K562 (cell line): ENCODE measurements around the gene CEP131. TPM values are rescaled to one million over a fixed set of nuclear protein-coding genes. Genes with fewer than 3 reads are reported as not detected.
A peak's percentile ranks its signal among the peaks of the same experiment; 100 is the strongest.

Source experiments
- ATAC-seq: fragments of 200-7000 bp; cut with Tn5 transposase; 3 replicates; pipeline ENCODE4 v1.9.1; 2020; ENCODE audit warnings: moderate library complexity
- Bru-seq: library from RNA; stranded (reverse); fragments of 400-500 nt; gene quantifications from one replicate; lab custom pipeline; 2021; lab: Mats Ljungman, UMichigan
- BruChase-seq, 2 experiments: library from RNA; stranded (reverse); fragments of 400-500 nt; gene quantifications; one replicate each; lab custom pipeline; 2021; lab: Mats Ljungman, UMichigan
- BruUV-seq: library from RNA; stranded (reverse); fragments of 400-500 nt; replicated peaks from 2 replicates; lab custom pipeline; 2021; lab: Mats Ljungman, UMichigan
- CTCF ChIA-PET: fragments of 300-600 bp; formaldehyde crosslinking; extraction: SDS; loops from one replicate; lab custom pipeline; 2021; ENCODE audit warnings: low intra/inter-chr PET ratio; lab: Yijun Ruan, JAX
- POLR2A ChIA-PET: fragments of 300-600, 350-650 bp; sonication (Branson Sonifier 250); formaldehyde crosslinking; extraction: SDS; loops from one replicate; lab custom pipeline; 2021; ENCODE audit warnings: antibody characterized with exemption, inconsistent platforms; lab: Yijun Ruan, JAX
- DNase-seq, 4 experiments: peaks; one replicate each; pipeline versions ENCODE4 v3.0.0 to v3.0.0-alpha.2; 2011 to 2018; ENCODE audit warnings: low spot score in 3 of 4, mixed read lengths in 3 of 4; ENCODE audit errors: extremely low read depth in 1 of 4
- FAIRE-seq: peaks from 2 replicates; lab custom pipeline; 2011; peaks lifted over from hg19 to GRCh38; lab: Jason Lieb, UNC
- H2AFZ ChIP-seq: 2 replicates; pipeline ENCODE4 v1.6.0; 2011; ENCODE audit warnings: low read depth, low read length, control low read depth, inconsistent platforms
- H3K27ac ChIP-seq: fragments of 200-600 bp; 3 replicates; pipeline ENCODE4 v1.8.0; 2011; ENCODE audit warnings: low read depth, mild to moderate bottlenecking, control low read depth, inconsistent platforms, low read length, moderate library complexity, mixed read lengths; ENCODE audit errors: extremely low read depth
- H3K27me3 ChIP-seq, 2 experiments: fragments of 300-600 bp in 1 of 2; 2 replicates in 1 of 2; 3 replicates in 1 of 2; pipeline versions ENCODE4 v1.6.0 to v1.8.0; 2011; ENCODE audit warnings: inconsistent platforms in 2 of 2, low read length in 2 of 2, mild to moderate bottlenecking in 1 of 2, mixed read lengths in 1 of 2, moderate library complexity in 1 of 2; ENCODE audit not compliant: control insufficient read depth in 2 of 2, insufficient read depth in 2 of 2
- H3K36me3 ChIP-seq: fragments of 300-600 bp; 3 replicates; pipeline ENCODE4 v1.8.0; 2011; ENCODE audit warnings: mild to moderate bottlenecking, low read length, inconsistent platforms; ENCODE audit not compliant: control insufficient read depth, insufficient read depth
- H3K4me1 ChIP-seq, 2 experiments: fragments of 200-600 bp in 1 of 2; replicated peaks in 1 of 2; 2 replicates in 1 of 2; 3 replicates in 1 of 2; pipeline versions ENCODE4 v1.5.1 to v1.8.0; 2011; ENCODE audit warnings: inconsistent platforms in 2 of 2, low read length in 2 of 2, mild to moderate bottlenecking in 1 of 2, mixed read lengths in 1 of 2, moderate library complexity in 1 of 2; ENCODE audit not compliant: control insufficient read depth in 2 of 2, insufficient read depth in 2 of 2
- H3K4me2 ChIP-seq: 2 replicates; pipeline ENCODE4 v1.6.1; 2011; ENCODE audit warnings: low read length, control low read depth, inconsistent platforms, mixed read lengths; ENCODE audit not compliant: insufficient read depth
- H3K4me3 ChIP-seq: fragments of 200-600 bp; sonication (generic), shearing (Covaris generic); 2 replicates; pipeline ENCODE4 v1.5.1; 2016; ENCODE audit warnings: control low read depth, inconsistent platforms
- H3K79me2 ChIP-seq: fragments of 200-600 bp; 3 replicates; pipeline ENCODE4 v1.8.0; 2011; ENCODE audit warnings: low read length, inconsistent platforms; ENCODE audit not compliant: control insufficient read depth, insufficient read depth
- H3K9ac ChIP-seq, 2 experiments: 2 replicates each; pipeline versions ENCODE4 v1.6.0 to v1.6.1; 2011; ENCODE audit warnings: low read depth in 2 of 2, low read length in 2 of 2, control low read depth in 1 of 2, inconsistent platforms in 1 of 2, mild to moderate bottlenecking in 1 of 2, mixed read lengths in 1 of 2; ENCODE audit not compliant: insufficient read depth in 1 of 2
- H3K9me1 ChIP-seq: one replicate; pipeline ENCODE4 v1.6.0; 2011; ENCODE audit warnings: inconsistent platforms, mild to moderate bottlenecking, low read length, moderate library complexity; ENCODE audit not compliant: control insufficient read depth, insufficient read depth
- H3K9me3 ChIP-seq: replicated peaks from 2 replicates; pipeline ENCODE4 v1.5.1; 2011; ENCODE audit warnings: low read depth, low read length, inconsistent platforms; ENCODE audit not compliant: control insufficient read depth, insufficient read depth
- H4K20me1 ChIP-seq: replicated peaks from 2 replicates; pipeline ENCODE4 v1.6.1; 2011; ENCODE audit warnings: low read length, inconsistent platforms, mixed read lengths; ENCODE audit not compliant: control insufficient read depth, insufficient read depth
- CBFA2T3 ChIP-seq: fragments of 450-650 bp; IDR thresholded peaks from 2 replicates; pipeline ENCODE4 v1.6.1; 2017
- CREB3L1 ChIP-seq: fragments of 450-650 bp; IDR thresholded peaks from 2 replicates; pipeline ENCODE4 v1.6.1; 2014; ENCODE audit warnings: low read depth, mild to moderate bottlenecking, moderate library complexity, borderline replicate concordance
- E2F1 ChIP-seq: sonication (generic); formaldehyde crosslinking; IDR thresholded peaks from 2 replicates; pipeline ENCODE4 v1.8.1; 2023; ENCODE audit warnings: mild to moderate bottlenecking, missing genetic modification reagents, moderate library complexity
- MLLT1 ChIP-seq, 2 experiments: fragments of 450-650 bp; IDR thresholded peaks; 2 replicates each; pipeline ENCODE4 v1.6.1; 2016
- SMARCA5 ChIP-seq: fragments of 450-650 bp; IDR thresholded peaks from 2 replicates; pipeline ENCODE4 v1.6.1; 2016
- SREBF2 ChIP-seq: sonication (generic); formaldehyde crosslinking; IDR thresholded peaks from 2 replicates; pipeline ENCODE4 v1.4.0; 2020; ENCODE audit warnings: mild to moderate bottlenecking, missing genetic modification reagents
- SRSF9 ChIP-seq: fragments of 200-400 bp; formaldehyde crosslinking; IDR thresholded peaks from 2 replicates; pipeline ENCODE4 v1.6.1; 2017; ENCODE audit warnings: low read depth, low read length, borderline replicate concordance
- WGBS: fragments of 100-300 bp; shearing (Covaris generic); methylation state at CpG from one replicate; pipeline ENCODE4 v1.1.6; 2016; ENCODE audit warnings: low coverage, mixed read lengths; ENCODE audit not compliant: insufficient coverage; ENCODE audit errors: missing lambda C conversion rate; 5-methylcytosine and 5-hydroxymethylcytosine counted together
- in situ Hi-C: fragments of 300-500 bp; cut with MboI; formaldehyde crosslinking; loops from 4 replicates; pipeline ENCODE4 v1.15.0; 2018; ENCODE audit warnings: inconsistent platforms, mixed read lengths
- intact Hi-C: fragments of 100-400 bp; cut with micrococcal nuclease; formaldehyde crosslinking; loops from 2 replicates; pipeline ENCODE4 v1.14.2; 2022
- long read RNA-seq, 3 experiments: library from polyadenylated mRNA in 2 of 3; library from RNA in 1 of 3; unstranded in 2 of 3; stranded (forward) in 1 of 3; transcript quantifications; one replicate each; pipeline ENCODE4 v2.0.0, GENCODE V29; 2019 to 2022
- polyA minus RNA-seq, 3 experiments: library from RNA; depleted of rRNA, polyadenylated mRNA; stranded (reverse); fragments of >200 nt; gene quantifications; 2 replicates each; pipeline ENCODE4 v1.2.3, GENCODE V29; 2011
- polyA plus RNA-seq, 8 experiments: library from polyadenylated mRNA; depleted of rRNA in 4 of 8; stranded (reverse) in 5 of 8; unstranded in 3 of 8; fragments of >200 nt; fragmentation: Nextera tagmentation in 2 of 8; fragmentation: Illumina TruSeq in 1 of 8; extraction: Ambion mirVana in 2 of 8; extraction: Trizol in 1 of 8; gene quantifications; 2 replicates each; pipeline versions ENCODE4 v1.2.1 to v1.2.3, GENCODE V29; 2011 to 2014; ENCODE audit warnings: inconsistent platforms in 1 of 8, missing spikeins in 1 of 8
- total RNA-seq, 7 experiments: library from RNA; depleted of rRNA in 6 of 7; stranded (reverse); fragments of >200 nt in 6 of 7; fragmentation: Illumina TruSeq in 2 of 7; extraction: Trizol in 2 of 7; gene quantifications; 2 replicates each; pipeline versions ENCODE4 v1.2.1 to v1.2.3, GENCODE V29; 2011 to 2021; ENCODE audit warnings: low replicate concordance in 1 of 7

The CEP131 gene
- total RNA-seq (2011; cell fraction: chromatin; rRNA removed; ENCODE audit: low replicate concordance) = 15.6 and 46.2 TPM in 2 replicates
- total RNA-seq (2011; cell fraction: nucleolus; rRNA removed) = 30.3 and 31.2 TPM in 2 replicates
- total RNA-seq (2011; cell fraction: nucleoplasm; rRNA removed) = 11.7 and 22.0 TPM in 2 replicates
- 18.3 and 21.2 TPM in 2 replicates for total RNA-seq (2014; rRNA removed)
- total RNA-seq (2014; rRNA removed; fragmentation: Illumina TruSeq; extraction: Trizol) = 0.99 and 1.2 TPM in 2 replicates
- total RNA-seq (2015; rRNA removed; fragmentation: Illumina TruSeq; extraction: Trizol) = 6.3 and 8.8 TPM in 2 replicates
- 14.9 and 16.7 TPM in 2 replicates for total RNA-seq (2021)
- polyA plus RNA-seq (2011; rRNA removed) = 2.3 and 4.7 TPM in 2 replicates
- 3.2 and 5.1 TPM in 2 replicates for polyA plus RNA-seq (2011; cell fraction: cytosol; rRNA removed)
- polyA plus RNA-seq (2011; cell fraction: nucleus; rRNA removed) = 21.2 and 39.0 TPM in 2 replicates
- polyA plus RNA-seq (2012) = 16.5 and 26.3 TPM in 2 replicates
- 1.7 and 5.3 TPM in 2 replicates for polyA plus RNA-seq (2014; fragmentation: Illumina TruSeq; extraction: Trizol)
- under 1 TPM; 0.24 to 0.34 TPM for polyA plus RNA-seq (2014; fragmentation: Nextera tagmentation; extraction: Ambion mirVana)
- 12.4 and 17.1 TPM in 2 replicates for polyA plus RNA-seq (2014; rRNA removed)
- polyA minus RNA-seq (2011; rRNA and poly(A)+ RNA removed) = 1.1 and 1.4 TPM in 2 replicates
- polyA minus RNA-seq (2011; cell fraction: cytosol; rRNA and poly(A)+ RNA removed) = 4.2 and 7.9 TPM in 2 replicates
- polyA minus RNA-seq (2011; cell fraction: nucleus; rRNA and poly(A)+ RNA removed) = 7.3 and 8.8 TPM in 2 replicates
- percentile 51 among the genes with signal in this experiment for Bru-seq, nascent RNA
- BruChase-seq, experiment 1, labeled RNA remaining after a 2-hour chase = percentile 46 among the genes with signal in this experiment
- percentile 51 among the genes with signal in this experiment for BruChase-seq, experiment 2, labeled RNA remaining after a 6-hour chase
- long read RNA-seq, experiment 1, transcript CEP131-201 (26 exons, 3,673 nt) = major isoform, 7 of 66 reads
- long read RNA-seq, experiment 1, partial matches to known transcripts = 30 of 66 reads
- long read RNA-seq, experiment 1, other reads (novel, unspliced or antisense) = 23 of 66 reads
- long read RNA-seq, experiment 2, partial matches to known transcripts = 3 of 7 reads
- long read RNA-seq, experiment 2, other reads (novel, unspliced or antisense) = 4 of 7 reads
- long read RNA-seq, experiment 3, partial matches to known transcripts = 2 of 5 reads
- long read RNA-seq, experiment 3, other reads (novel, unspliced or antisense) = 3 of 5 reads

- peak within 1 kb of the TSS; percentile 95 for H2AFZ ChIP-seq
- no peaks in the 10 kb centered on the region for H4K20me1 ChIP-seq
- H3K27ac ChIP-seq = peak within 1 kb of the TSS; percentile 86
- no peaks in the 10 kb centered on the region for H3K9me1 ChIP-seq
- ChIA-PET CTCF (interaction anchor here (0.6 kb wide), 1 partner anchor 93 kb away, joined by 6 read pairs; no protein-coding TSS in a partner anchor), POLR2A (interaction anchor here (0.5 to 1.0 kb wide), 8 partner anchors 12 to 480 kb away, joined by 3 to 4 read pairs (median 3); partner anchors contain the start of genes ACTG1, MRPL12, NDUFAF8 and TEPSIN)
- DNase-seq = peak; percentile 98 to 99 (median 98)
- H3K79me2 ChIP-seq = peaks cover 5% of the 10 kb centered on the region; the same call in 2 of the 3 replicates
- H3K9me3 ChIP-seq = no peaks in the 10 kb centered on the region
- H3K4me1 ChIP-seq = peaks cover 14 to 41% of the 10 kb centered on the region in 2 experiments
- peaks cover 4% of the 10 kb centered on the region; the same call in 1 of the 3 replicates for H3K36me3 ChIP-seq
- H3K9ac ChIP-seq = peak within 1 kb of the TSS; percentile 71 to 92
- BruUV-seq = no TSS peak
- intact Hi-C loops (loop anchor here (10.0 kb wide), 1 partner anchor 238 kb away; no protein-coding TSS in a partner anchor), in situ Hi-C loops (no loop called here)
- H3K4me3 ChIP-seq = peak within 1 kb of the TSS; percentile 93
- no peaks in the 10 kb centered on the region for H3K27me3 ChIP-seq
- peak; percentile 96 for FAIRE-seq
- ATAC-seq = peak; percentile 100
- 2% methylated on average over 57 of the region's 79 CpGs for whole genome bisulfite sequencing
- H3K4me2 ChIP-seq = peak within 1 kb of the TSS; percentile 82
- TF ChIP-seq MLLT1 (IDR thresholded peaks at IDR 0.05) (peak in 1 of 2 experiments; percentile 89; a peak in 2 of 4 replicates), SREBF2 (CRISPR knock-in tag) (no peak), E2F1 (CRISPR knock-in tag) (peak; percentile 82), SRSF9 (no peak), SMARCA5 (no peak), CREB3L1 (peak; percentile 34; the same call in 1 of the 2 replicates), CBFA2T3 (0 out of 2 replicates have a peak, but pooled peaks have one; percentile 11)
These were observed at the start of gene CEP131 for GRCh38 chr17:81222906-81223761. CEP131 (minus strand) TSS chr17:81222965; CDS start chr17:81220056, 2,909 bp downstream.
